NCI-H2171 (cell line): ENCODE results near the gene PPM1E.
A peak's percentile ranks its signal among the peaks of the same experiment; 100 is the strongest.

ENCODE experiments used
- DNase-seq: peaks from one replicate; lab custom pipeline; 2025; lab: John Stamatoyannopoulos, UW

Gene PPM1E

GRCh38 chr17:58996968-58997367 lies 241.3 kb downstream of the PPM1E start:
- no peak for DNase-seq

GRCh38 chr17:58997756-58998553 lies 242.3 kb downstream of the PPM1E start:
- no peak for DNase-seq

GRCh38 chr17:58998871-58999270 lies 243.2 kb downstream of the PPM1E start:
- DNase-seq = no peak

- no peak for DNase-seq
These were observed 243.8 kb downstream of the PPM1E start for GRCh38 chr17:58999500-58999899.

- no peak for DNase-seq
These were observed 244.4 kb downstream of the PPM1E start for GRCh38 chr17:59000022-59000421.

- no peak for DNase-seq
These were observed 245.6 kb downstream of the PPM1E start for GRCh38 chr17:59001158-59001814.

GRCh38 chr17:59002126-59002525 lies 246.5 kb downstream of the PPM1E start:
- no peak for DNase-seq

- no peak for DNase-seq
These were observed 247.2 kb downstream of the PPM1E start for GRCh38 chr17:59002848-59003247.

GRCh38 chr17:59003860-59004259 lies 248.2 kb downstream of the PPM1E start:
- no peak for DNase-seq

- peak; percentile 67 for DNase-seq
These were observed 248.9 kb downstream of the PPM1E start for GRCh38 chr17:59004338-59005111.

- no peak for DNase-seq
These were observed 252.3 kb downstream of the PPM1E start for GRCh38 chr17:59007995-59008394.

GRCh38 chr17:59008737-59009136 lies 253.1 kb downstream of the PPM1E start:
- DNase-seq = no peak

- no peak for DNase-seq
These were observed 254.4 kb downstream of the PPM1E start for GRCh38 chr17:59010026-59010425.

GRCh38 chr17:59011975-59012374 lies 256.3 kb downstream of the PPM1E start:
- no peak for DNase-seq

- DNase-seq = no peak
These were observed 262.4 kb downstream of the PPM1E start for GRCh38 chr17:59018019-59018418.

- DNase-seq = no peak
These were observed 269.3 kb downstream of the PPM1E start for GRCh38 chr17:59024916-59025315.

- no peak for DNase-seq
These were observed 270.7 kb downstream of the PPM1E start for GRCh38 chr17:59026176-59026939.

GRCh38 chr17:59027750-59028149 lies 272.1 kb downstream of the PPM1E start:
- no peak for DNase-seq

- DNase-seq = no peak
These were observed 272.7 kb downstream of the PPM1E start for GRCh38 chr17:59028328-59028727.

- DNase-seq = no peak
These were observed 275.2 kb downstream of the PPM1E start for GRCh38 chr17:59030811-59031210.
